Measurements from ENCODE around the gene SMAP1. TPM values are rescaled to one million over a fixed set of nuclear protein-coding genes. Genes with fewer than 3 reads are reported as not detected.
"Not testable (repeated sequence)": the region's sequence is repeated elsewhere in the genome, so short reads cannot be mapped to it uniquely, and the experiment has no call there.

SMAP1 gene
- total RNA-seq, 1 experiment from 2014 or later = 23.7 TPM

DNA sequence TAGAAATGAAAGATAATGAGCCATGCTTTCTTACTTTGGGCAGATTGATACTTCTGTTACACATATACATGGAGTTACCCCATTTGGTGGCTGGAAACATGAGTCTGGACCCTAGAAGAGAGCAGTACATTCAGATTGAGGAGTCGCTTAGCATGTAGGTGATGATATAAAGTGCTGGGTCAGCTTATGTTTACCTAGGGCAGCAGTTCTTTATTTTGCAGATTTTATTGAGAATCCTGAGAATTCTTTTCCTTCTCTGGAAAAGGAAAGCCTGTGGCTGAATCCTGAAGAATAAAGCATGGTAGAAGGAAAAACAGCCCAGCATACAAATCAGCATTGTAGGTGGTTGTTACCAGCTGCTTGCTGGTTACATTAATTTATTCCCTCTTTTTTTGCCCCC, 91.2 kb downstream of the SMAP1 start:
- Histone ChIP-seq H3K9me3 (ENCODE audit: low read depth, low read length, poor library complexity, severe bottlenecking) (no peaks in the 10 kb centered on the region), H3K36me3 (ENCODE audit: insufficient read depth, low read length, poor library complexity, severe bottlenecking) (no peaks in the 10 kb centered on the region), H3K4me3 (ENCODE audit: low read depth, low read length, poor library complexity, severe bottlenecking) (no peak overlapping the region), H3K4me1 (ENCODE audit: insufficient read depth, low read length, poor library complexity, severe bottlenecking) (no peaks in the 10 kb centered on the region), H3K27me3 (replicated peaks; ENCODE audit: insufficient read depth, low read depth, low read length, poor library complexity) (no peaks in the 10 kb centered on the region), H3K27ac (ENCODE audit: low read depth, low read length, poor library complexity, severe bottlenecking) (no peak overlapping the region)
- no peak for TF ChIP-seq EZH2 (IDR thresholded peaks at IDR 0.05; ENCODE audit: borderline replicate concordance, low read depth, low read length, poor library complexity, severe bottlenecking)
- TF ChIP-seq, protein P1, sequence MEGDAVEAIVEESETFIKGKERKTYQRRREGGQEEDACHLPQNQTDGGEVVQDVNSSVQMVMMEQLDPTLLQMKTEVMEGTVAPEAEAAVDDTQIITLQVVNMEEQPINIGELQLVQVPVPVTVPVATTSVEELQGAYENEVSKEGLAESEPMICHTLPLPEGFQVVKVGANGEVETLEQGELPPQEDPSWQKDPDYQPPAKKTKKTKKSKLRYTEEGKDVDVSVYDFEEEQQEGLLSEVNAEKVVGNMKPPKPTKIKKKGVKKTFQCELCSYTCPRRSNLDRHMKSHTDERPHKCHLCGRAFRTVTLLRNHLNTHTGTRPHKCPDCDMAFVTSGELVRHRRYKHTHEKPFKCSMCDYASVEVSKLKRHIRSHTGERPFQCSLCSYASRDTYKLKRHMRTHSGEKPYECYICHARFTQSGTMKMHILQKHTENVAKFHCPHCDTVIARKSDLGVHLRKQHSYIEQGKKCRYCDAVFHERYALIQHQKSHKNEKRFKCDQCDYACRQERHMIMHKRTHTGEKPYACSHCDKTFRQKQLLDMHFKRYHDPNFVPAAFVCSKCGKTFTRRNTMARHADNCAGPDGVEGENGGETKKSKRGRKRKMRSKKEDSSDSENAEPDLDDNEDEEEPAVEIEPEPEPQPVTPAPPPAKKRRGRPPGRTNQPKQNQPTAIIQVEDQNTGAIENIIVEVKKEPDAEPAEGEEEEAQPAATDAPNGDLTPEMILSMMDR (conservative IDR thresholded peaks at IDR 0.05; ENCODE audit: low read depth, low read length) = no peak
- BruUV-seq (replicated peaks) = no TSS peak
- ChIA-PET CTCF (no interaction called here), POLR2A (ENCODE audit: low non-redundant PET) (no interaction called here)
- no peak for DNase-seq (ENCODE audit: low spot score)
- intact Hi-C loops (cut with micrococcal nuclease; ENCODE audit: unreplicated experiment) = no loop called here

DNA sequence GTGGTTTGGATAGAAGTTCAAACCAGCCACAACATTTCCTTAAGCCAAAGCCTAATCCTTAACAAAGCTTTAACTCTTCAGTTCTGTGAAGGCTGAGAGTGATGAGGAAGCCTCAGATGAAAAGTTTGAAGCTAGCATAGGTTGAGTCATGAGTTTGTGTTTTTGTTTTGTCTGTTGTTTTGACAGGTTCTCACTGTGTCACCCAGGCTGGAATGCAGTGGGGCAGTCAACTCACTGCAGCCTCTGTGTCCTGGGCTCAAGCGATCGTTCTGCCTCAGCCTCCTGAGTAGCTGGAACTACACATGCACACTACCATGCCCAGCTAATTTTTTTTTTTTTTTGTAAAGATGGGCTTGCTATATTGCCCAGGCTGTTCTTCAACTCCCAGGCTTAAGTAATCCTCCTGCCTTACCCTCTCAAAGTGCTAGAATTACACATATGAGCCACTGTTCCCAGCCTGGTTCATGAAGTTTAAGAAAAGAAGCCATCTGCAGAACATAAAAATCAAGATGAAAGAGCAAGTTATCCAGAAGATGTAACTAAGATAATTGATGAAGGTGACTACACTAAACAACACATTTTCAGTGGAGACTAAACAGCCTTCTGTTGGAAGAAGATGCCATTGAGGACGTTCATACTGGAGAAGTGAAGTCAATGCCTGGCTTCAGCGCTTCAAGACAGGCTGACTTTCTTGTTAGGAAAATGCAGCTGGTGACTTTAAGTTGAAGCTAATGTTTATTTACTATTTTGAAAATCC, 96.2 kb downstream of the SMAP1 start:
- Histone ChIP-seq H3K27me3 (replicated peaks; ENCODE audit: insufficient read depth, low read depth, low read length, poor library complexity) (no peaks in the 10 kb centered on the region), H3K4me1 (ENCODE audit: insufficient read depth, low read length, poor library complexity, severe bottlenecking) (no peaks in the 10 kb centered on the region), H3K36me3 (ENCODE audit: insufficient read depth, low read length, poor library complexity, severe bottlenecking) (no peaks in the 10 kb centered on the region), H3K9me3 (ENCODE audit: low read depth, low read length, poor library complexity, severe bottlenecking) (no peaks in the 10 kb centered on the region), H3K4me3 (ENCODE audit: low read depth, low read length, poor library complexity, severe bottlenecking) (no peak overlapping the region), H3K27ac (ENCODE audit: low read depth, low read length, poor library complexity, severe bottlenecking) (no peak overlapping the region)
- no peak for TF ChIP-seq EZH2 (IDR thresholded peaks at IDR 0.05; ENCODE audit: borderline replicate concordance, low read depth, low read length, poor library complexity, severe bottlenecking)
- TF ChIP-seq, protein P1 (conservative IDR thresholded peaks at IDR 0.05; ENCODE audit: low read depth, low read length) = no peak
- intact Hi-C loops (cut with micrococcal nuclease; ENCODE audit: unreplicated experiment) = no loop called here
- DNase-seq (ENCODE audit: low spot score) = no peak
- ChIA-PET CTCF (no interaction called here), POLR2A (ENCODE audit: low non-redundant PET) (no interaction called here)
- no TSS peak for BruUV-seq (replicated peaks)

DNA sequence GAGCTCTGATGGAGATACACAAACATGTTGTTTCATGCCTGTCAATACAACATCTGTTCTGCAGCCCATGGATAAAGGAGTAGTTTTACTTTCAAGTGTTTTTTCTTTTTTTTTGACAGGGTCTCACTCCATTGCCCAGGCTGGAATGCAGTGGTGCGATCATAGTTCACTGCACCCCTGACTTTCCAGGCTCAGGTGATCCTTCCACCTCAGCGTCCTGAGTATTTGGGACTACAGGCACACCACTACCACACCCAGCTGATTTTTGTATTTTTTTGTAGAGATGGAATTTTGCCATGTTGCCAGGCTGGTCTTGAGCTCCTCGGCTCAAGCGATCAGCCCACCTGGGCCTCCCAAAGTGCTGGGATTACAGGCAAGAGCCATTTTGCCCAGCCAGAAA, 97.0 kb downstream of the SMAP1 start:
- DNase-seq (ENCODE audit: low spot score) = no peak
- no peak for TF ChIP-seq EZH2 (IDR thresholded peaks at IDR 0.05; ENCODE audit: borderline replicate concordance, low read depth, low read length, poor library complexity, severe bottlenecking)
- TF ChIP-seq, protein P1 (conservative IDR thresholded peaks at IDR 0.05; ENCODE audit: low read depth, low read length) = no peak
- no TSS peak for BruUV-seq (replicated peaks)
- intact Hi-C loops (cut with micrococcal nuclease; ENCODE audit: unreplicated experiment) = no loop called here
- Histone ChIP-seq H3K27ac (ENCODE audit: low read depth, low read length, poor library complexity, severe bottlenecking) (no peak overlapping the region), H3K9me3 (ENCODE audit: low read depth, low read length, poor library complexity, severe bottlenecking) (no peaks in the 10 kb centered on the region), H3K4me1 (ENCODE audit: insufficient read depth, low read length, poor library complexity, severe bottlenecking) (no peaks in the 10 kb centered on the region), H3K27me3 (replicated peaks; ENCODE audit: insufficient read depth, low read depth, low read length, poor library complexity) (no peaks in the 10 kb centered on the region), H3K36me3 (ENCODE audit: insufficient read depth, low read length, poor library complexity, severe bottlenecking) (no peaks in the 10 kb centered on the region), H3K4me3 (ENCODE audit: low read depth, low read length, poor library complexity, severe bottlenecking) (no peak overlapping the region)
- ChIA-PET CTCF (no interaction called here), POLR2A (ENCODE audit: low non-redundant PET) (no interaction called here)

DNA sequence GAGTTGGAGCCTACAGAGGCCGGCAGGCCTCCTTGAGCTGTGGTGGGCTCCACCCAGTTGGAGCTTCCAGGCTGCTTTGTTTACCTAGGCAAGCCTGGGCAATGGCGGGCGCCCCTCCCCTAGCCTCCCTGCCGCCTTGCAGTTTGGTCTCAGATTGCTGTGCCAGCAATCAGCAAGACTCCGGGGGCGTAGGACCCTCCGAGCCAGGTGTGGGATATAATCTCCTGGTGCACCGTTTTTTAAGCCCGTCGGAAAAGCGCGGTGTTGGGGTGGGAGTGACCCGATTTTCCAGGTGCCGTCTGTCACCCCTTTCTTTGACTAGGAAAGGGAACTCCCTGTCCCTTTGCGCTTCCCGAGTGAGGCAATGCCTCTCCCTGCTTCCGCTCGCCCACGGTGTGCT, 103.7 kb downstream of the SMAP1 start:
- BruUV-seq (replicated peaks); intact Hi-C loops (cut with micrococcal nuclease; ENCODE audit: unreplicated experiment); CTCF ChIA-PET: not testable (repeated sequence)

More for the DNA sequence above, 103.7 kb downstream of the SMAP1 start:
- DNase-seq (ENCODE audit: low spot score); H3K27ac ChIP-seq (ENCODE audit: low read depth, low read length, poor library complexity, severe bottlenecking); H3K4me1 ChIP-seq (ENCODE audit: insufficient read depth, low read length, poor library complexity, severe bottlenecking); H3K4me3 ChIP-seq (ENCODE audit: low read depth, low read length, poor library complexity, severe bottlenecking); H3K36me3 ChIP-seq (ENCODE audit: insufficient read depth, low read length, poor library complexity, severe bottlenecking); H3K9me3 ChIP-seq (ENCODE audit: low read depth, low read length, poor library complexity, severe bottlenecking); H3K27me3 ChIP-seq (replicated peaks; ENCODE audit: insufficient read depth, low read depth, low read length, poor library complexity): not testable (repeated sequence)
- POLR2A ChIA-PET (ENCODE audit: low non-redundant PET) = interaction anchor here (0.6 kb wide), 1 partner anchor 1582 kb away, joined by 3 read pairs; no protein-coding TSS in a partner anchor

Data from A673 (cell line).